Astrocyte of the cerebellum (primary cell): ENCODE results near the gene AKT1S1.
"Not testable (repeated sequence)": the region's sequence is repeated elsewhere in the genome, so short reads cannot be mapped to it uniquely, and the experiment has no call there.

Source experiments
- DNase-seq: peaks from one replicate; pipeline ENCODE4 v3.0.0-alpha.2; 2011; ENCODE audit warnings: low read depth
- H3K4me3 ChIP-seq: 2 replicates; pipeline ENCODE4 v1.5.1; 2011; ENCODE audit warnings: mild to moderate bottlenecking, low read depth, low read length, moderate library complexity
- in situ Hi-C: cut with HindIII; loops from 2 replicates; pipeline ENCODE4 v1.10.0; 2017; ENCODE audit warnings: low sequenced_read_pairs
- TF ChIP-seq, protein P1 (sequence below): IDR thresholded peaks from 2 replicates; pipeline ENCODE4 v1.5.1; 2012; ENCODE audit warnings: low read length, low read depth, moderate library complexity, mild to moderate bottlenecking; ENCODE audit errors: missing control alignments

AKT1S1 gene

GRCh38 chr19:49829200-49829599 lies 48.0 kb downstream of the AKT1S1 start:
- TF ChIP-seq, protein P1, sequence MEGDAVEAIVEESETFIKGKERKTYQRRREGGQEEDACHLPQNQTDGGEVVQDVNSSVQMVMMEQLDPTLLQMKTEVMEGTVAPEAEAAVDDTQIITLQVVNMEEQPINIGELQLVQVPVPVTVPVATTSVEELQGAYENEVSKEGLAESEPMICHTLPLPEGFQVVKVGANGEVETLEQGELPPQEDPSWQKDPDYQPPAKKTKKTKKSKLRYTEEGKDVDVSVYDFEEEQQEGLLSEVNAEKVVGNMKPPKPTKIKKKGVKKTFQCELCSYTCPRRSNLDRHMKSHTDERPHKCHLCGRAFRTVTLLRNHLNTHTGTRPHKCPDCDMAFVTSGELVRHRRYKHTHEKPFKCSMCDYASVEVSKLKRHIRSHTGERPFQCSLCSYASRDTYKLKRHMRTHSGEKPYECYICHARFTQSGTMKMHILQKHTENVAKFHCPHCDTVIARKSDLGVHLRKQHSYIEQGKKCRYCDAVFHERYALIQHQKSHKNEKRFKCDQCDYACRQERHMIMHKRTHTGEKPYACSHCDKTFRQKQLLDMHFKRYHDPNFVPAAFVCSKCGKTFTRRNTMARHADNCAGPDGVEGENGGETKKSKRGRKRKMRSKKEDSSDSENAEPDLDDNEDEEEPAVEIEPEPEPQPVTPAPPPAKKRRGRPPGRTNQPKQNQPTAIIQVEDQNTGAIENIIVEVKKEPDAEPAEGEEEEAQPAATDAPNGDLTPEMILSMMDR = no peak
- no peak overlapping the region for H3K4me3 ChIP-seq
- no peak for DNase-seq
- in situ Hi-C loops = no loop called here

DNA sequence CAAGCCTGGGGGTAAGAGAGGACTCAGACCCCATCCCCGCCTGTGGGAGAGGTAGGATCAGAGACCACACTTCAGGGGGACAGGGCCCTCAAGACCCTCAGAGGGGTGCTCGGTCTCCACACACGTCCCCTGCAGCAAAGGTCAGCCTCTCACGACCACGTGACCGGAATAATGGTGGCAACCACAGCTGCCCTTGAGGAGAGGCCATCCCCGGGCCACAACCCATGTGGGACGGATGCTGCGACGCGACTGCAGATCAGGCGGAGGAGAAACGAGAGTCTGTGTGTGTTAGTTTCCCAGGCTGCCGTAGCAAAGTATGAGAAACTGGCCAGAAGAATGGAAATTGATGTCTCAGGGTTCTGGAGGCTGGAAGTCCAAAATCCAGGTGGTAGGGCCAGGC lies 50.1 kb downstream of the AKT1S1 start:
- no peak for DNase-seq
- TF ChIP-seq, protein P1 = no peak
- no peak overlapping the region for H3K4me3 ChIP-seq
- in situ Hi-C loops = no loop called here

- in situ Hi-C loops = no loop called here
- no peak overlapping the region for H3K4me3 ChIP-seq
- TF ChIP-seq, protein P1 = no peak
- DNase-seq = no peak
Observed at GRCh38 chr19:49824662-49825061, 52.5 kb downstream of the AKT1S1 start.

DNA sequence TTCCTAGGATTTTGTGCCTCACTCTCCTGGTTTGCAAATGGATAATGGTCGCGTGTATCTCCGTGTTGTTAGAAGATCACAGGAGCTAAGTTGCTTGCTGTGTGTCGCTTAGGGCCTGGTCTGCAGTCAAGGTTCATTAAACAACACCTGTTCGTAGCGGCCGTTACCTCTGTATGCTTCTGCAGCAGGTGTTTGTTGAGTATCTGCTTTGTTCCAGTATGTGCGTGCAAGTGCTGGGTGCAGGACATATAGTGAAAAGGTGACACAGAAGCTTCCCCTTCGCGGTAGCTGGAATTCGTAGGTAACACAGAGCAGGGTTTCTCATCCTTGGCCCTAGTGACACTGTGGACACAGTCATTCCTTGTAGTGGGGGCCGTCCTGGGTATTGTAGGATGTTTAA lies 53.7 kb downstream of the AKT1S1 start:
- no peak overlapping the region for H3K4me3 ChIP-seq
- DNase-seq = no peak
- TF ChIP-seq, protein P1 = no peak
- in situ Hi-C loops = no loop called here

- TF ChIP-seq, protein P1 = no peak
- in situ Hi-C loops = no loop called here
- DNase-seq = no peak
- H3K4me3 ChIP-seq = no peak overlapping the region
Observed at GRCh38 chr19:49820125-49820524, 57.0 kb downstream of the AKT1S1 start.

- DNase-seq, in situ Hi-C loops: not testable (repeated sequence)
- H3K4me3 ChIP-seq = peak overlapping the region; percentile 98
Observed at GRCh38 chr19:49819452-49820115, 57.6 kb downstream of the AKT1S1 start.
